ENCODE results near the gene SPNS1. TPM values are rescaled to one million over a fixed set of nuclear protein-coding genes. Genes with fewer than 3 reads are reported as not detected.
"Not testable (repeated sequence)": the region's sequence is repeated elsewhere in the genome, so short reads cannot be mapped to it uniquely, and the experiment has no call there.

Gene SPNS1
- total RNA-seq, 1 donor from 2014 or later, result 16.5 TPM

GRCh38 chr16:28990375-28991040, 15.9 kb downstream of the SPNS1 start:
- no peak for DNase-seq

- DNase-seq, result no peak
Measured at GRCh38 chr16:28991687-28992086, 17.1 kb downstream of the SPNS1 start.

- no peak for DNase-seq
Measured at GRCh38 chr16:28992496-28992895, 17.9 kb downstream of the SPNS1 start.

GRCh38 chr16:28998837-28999236, 24.3 kb downstream of the SPNS1 start:
- no peak for DNase-seq

GRCh38 chr16:28999577-28999976, 25.0 kb downstream of the SPNS1 start:
- no peak for DNase-seq

- DNase-seq, result no peak
Measured at GRCh38 chr16:29000019-29000418, 25.4 kb downstream of the SPNS1 start.

- DNase-seq, result not testable (repeated sequence)
Measured at GRCh38 chr16:29004496-29005139, 30.0 kb downstream of the SPNS1 start.

GRCh38 chr16:29007730-29008593, 33.4 kb downstream of the SPNS1 start:
- no peak for DNase-seq

- DNase-seq, result no peak
Measured at GRCh38 chr16:29009050-29009837, 34.7 kb downstream of the SPNS1 start.

- no peak for DNase-seq
Measured at GRCh38 chr16:29009838-29010166, 35.2 kb downstream of the SPNS1 start.

- DNase-seq, result no peak
Measured at GRCh38 chr16:29011112-29011511, 36.5 kb downstream of the SPNS1 start.

GRCh38 chr16:29011851-29012250, 37.3 kb downstream of the SPNS1 start:
- no peak for DNase-seq

GRCh38 chr16:29012913-29013553, 38.5 kb downstream of the SPNS1 start:
- no peak for DNase-seq

- no peak for DNase-seq
Measured at GRCh38 chr16:29014561-29015069, 40.0 kb downstream of the SPNS1 start.

- no peak for DNase-seq
Measured at GRCh38 chr16:29022196-29022595, 47.6 kb downstream of the SPNS1 start.

- DNase-seq, result no peak
Measured at GRCh38 chr16:29023279-29024277, 49.0 kb downstream of the SPNS1 start.

- no peak for DNase-seq
Measured at GRCh38 chr16:29024278-29024677, 49.7 kb downstream of the SPNS1 start.

- no peak for DNase-seq
Measured at GRCh38 chr16:29025218-29025617, 50.6 kb downstream of the SPNS1 start.

- DNase-seq, result no peak
Measured at GRCh38 chr16:29025735-29026134, 51.2 kb downstream of the SPNS1 start.

- no peak for DNase-seq
Measured at GRCh38 chr16:29028457-29029167, 54.0 kb downstream of the SPNS1 start.

All from skin of body (tissue), 2 donors.